ENCODE data around the gene NRG2. TPM values are rescaled to one million over a fixed set of nuclear protein-coding genes. Genes with fewer than 3 reads are reported as not detected.

The NRG2 gene
- total and polyA plus RNA-seq, 2 of the 4 experiments (the other 2 are of a cell fraction), result 0.18 TPM; not detected in 1

DNA sequence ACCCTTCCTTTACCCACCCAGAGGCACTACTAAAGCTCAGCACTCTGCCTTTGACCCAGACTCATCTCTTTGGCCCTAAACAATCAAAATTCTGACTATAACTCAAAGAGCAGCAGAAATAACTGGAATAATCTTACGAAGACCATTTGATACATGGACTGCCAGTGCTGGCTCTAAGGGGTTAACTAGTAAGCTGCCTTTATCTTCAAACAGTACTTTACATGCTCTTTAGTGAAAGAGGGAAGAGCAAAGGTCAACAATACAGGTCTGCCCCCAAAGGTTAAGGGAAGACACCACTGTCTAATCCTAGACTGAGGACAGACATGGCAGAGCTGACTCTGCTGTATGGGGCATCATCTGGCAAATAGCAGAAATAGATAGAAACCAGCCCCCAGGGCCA, 45.8 kb downstream of the NRG2 start:
- Histone ChIP-seq H2BK120ac (ENCODE audit: low read depth, low read length) (no peak overlapping the region), H2AFZ (replicated peaks; ENCODE audit: low read length, poor library complexity) (no peak overlapping the region), H2AK9ac (replicated peaks; ENCODE audit: low read depth, low read length, poor library complexity) (no peak overlapping the region), H3K56ac (ENCODE audit: extremely low read depth, insufficient read depth, low read length) (no peak overlapping the region), H3K9ac (ENCODE audit: low read depth, low read length) (no peak overlapping the region), H3K9me1 (ENCODE audit: insufficient read depth, low read length) (no peaks in the 10 kb centered on the region), H3K9me3 (ENCODE audit: control insufficient read depth, insufficient read depth, low read length) (no peaks in the 10 kb centered on the region), H3K18ac (ENCODE audit: low read depth, low read length) (no peak overlapping the region), H2BK15ac (ENCODE audit: low read depth, low read length) (no peak overlapping the region), H3K4me2 (ENCODE audit: low read depth, low read length) (no peak overlapping the region), H3K4ac (ENCODE audit: low read depth, low read length) (no peak overlapping the region), H4K91ac (ENCODE audit: insufficient read depth, low read depth, low read length) (no peak overlapping the region), H4K5ac (ENCODE audit: low read depth, low read length) (no peak overlapping the region), H3K4me3 (ENCODE audit: insufficient read depth, low read depth, low read length) (no peak overlapping the region), H4K8ac (ENCODE audit: low read depth in 2 of 2, low read length in 2 of 2) (no peak overlapping the region), H3K79me1 (ENCODE audit: low read depth in 1 of 2, low read length in 2 of 2) (no peaks in the 10 kb centered on the region), H3K14ac (replicated peaks; ENCODE audit: low read depth, low read length) (no peak overlapping the region), H3K27me3 (ENCODE audit: control insufficient read depth, insufficient read depth, low read length) (peaks cover 34% of the 10 kb centered on the region), H3K36me3 (ENCODE audit: control insufficient read depth, insufficient read depth, low read length) (no peaks in the 10 kb centered on the region), H3K4me1 (ENCODE audit: control insufficient read depth, insufficient read depth, low read length) (no peaks in the 10 kb centered on the region), H2BK20ac (ENCODE audit: low read depth, low read length) (no peak overlapping the region), H3K27ac (ENCODE audit: insufficient read depth, low read length) (no peak overlapping the region), H4K20me1 (ENCODE audit: insufficient read depth, low read length) (no peaks in the 10 kb centered on the region), H3K23ac (ENCODE audit: low read depth, low read length) (no peak overlapping the region), H2AK5ac (ENCODE audit: low read depth, low read length) (no peak overlapping the region), H2BK5ac (ENCODE audit: low read depth, low read length, poor library complexity, severe bottlenecking) (no peak overlapping the region)
- CTCF ChIA-PET, result no interaction called here
- dilution Hi-C loops (cut with HindIII; ENCODE audit: low sequenced_read_pairs, unreplicated experiment) (no loop called here), in situ Hi-C loops (cut with MboI; ENCODE audit: low sequenced_read_pairs) (no loop called here), intact Hi-C loops (cut with micrococcal nuclease) (no loop called here)
- ATAC-seq (ENCODE audit: low read depth) (no peak), DNase-seq (no peak)
- BruUV-seq (replicated peaks), result no TSS peak
- no CpG with 5 or more reads among the region's 1 CpG for WGBS, 2 experiments (ENCODE audit: extremely low coverage in 2 of 2, insufficient read length in 1 of 2)
- no peak for TF ChIP-seq CEBPB (IDR thresholded peaks at IDR 0.05; ENCODE audit: low read depth, low read length)
- TF ChIP-seq FOS (IDR thresholded peaks at IDR 0.05; ENCODE audit: low read depth, low read length), result no peak
- no peak for TF ChIP-seq MAZ (IDR thresholded peaks at IDR 0.05; ENCODE audit: borderline replicate concordance, low read depth, low read length)
- TF ChIP-seq SMC3 (IDR thresholded peaks at IDR 0.05; ENCODE audit: low read depth, low read length), result no peak
- no peak for TF ChIP-seq MXI1 (IDR thresholded peaks at IDR 0.05; ENCODE audit: borderline replicate concordance, low read depth, low read length)
- TF ChIP-seq, protein P1, sequence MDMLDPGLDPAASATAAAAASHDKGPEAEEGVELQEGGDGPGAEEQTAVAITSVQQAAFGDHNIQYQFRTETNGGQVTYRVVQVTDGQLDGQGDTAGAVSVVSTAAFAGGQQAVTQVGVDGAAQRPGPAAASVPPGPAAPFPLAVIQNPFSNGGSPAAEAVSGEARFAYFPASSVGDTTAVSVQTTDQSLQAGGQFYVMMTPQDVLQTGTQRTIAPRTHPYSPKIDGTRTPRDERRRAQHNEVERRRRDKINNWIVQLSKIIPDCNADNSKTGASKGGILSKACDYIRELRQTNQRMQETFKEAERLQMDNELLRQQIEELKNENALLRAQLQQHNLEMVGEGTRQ (IDR thresholded peaks at IDR 0.05; ENCODE audit: low read depth, low read length), result no peak
- no peak for TF ChIP-seq BHLHE40 (IDR thresholded peaks at IDR 0.05; ENCODE audit: low read depth, low read length)
- no peak for TF ChIP-seq RCOR1 (IDR thresholded peaks at IDR 0.05; ENCODE audit: insufficient replicate concordance, low read length)
- TF ChIP-seq RFX5 (IDR thresholded peaks at IDR 0.05; ENCODE audit: low read depth, low read length), result no peak
- POLR2A ChIA-PET (ENCODE audit: unreplicated experiment), result no interaction called here

Measured in IMR-90 (cell line).